ENCODE measurements around the gene MPPED1.

MPPED1 gene

GRCh38 chr22:43393132-43393843 is 18.5 kb upstream of the MPPED1 start:
- DNase-seq = no peak

DNA sequence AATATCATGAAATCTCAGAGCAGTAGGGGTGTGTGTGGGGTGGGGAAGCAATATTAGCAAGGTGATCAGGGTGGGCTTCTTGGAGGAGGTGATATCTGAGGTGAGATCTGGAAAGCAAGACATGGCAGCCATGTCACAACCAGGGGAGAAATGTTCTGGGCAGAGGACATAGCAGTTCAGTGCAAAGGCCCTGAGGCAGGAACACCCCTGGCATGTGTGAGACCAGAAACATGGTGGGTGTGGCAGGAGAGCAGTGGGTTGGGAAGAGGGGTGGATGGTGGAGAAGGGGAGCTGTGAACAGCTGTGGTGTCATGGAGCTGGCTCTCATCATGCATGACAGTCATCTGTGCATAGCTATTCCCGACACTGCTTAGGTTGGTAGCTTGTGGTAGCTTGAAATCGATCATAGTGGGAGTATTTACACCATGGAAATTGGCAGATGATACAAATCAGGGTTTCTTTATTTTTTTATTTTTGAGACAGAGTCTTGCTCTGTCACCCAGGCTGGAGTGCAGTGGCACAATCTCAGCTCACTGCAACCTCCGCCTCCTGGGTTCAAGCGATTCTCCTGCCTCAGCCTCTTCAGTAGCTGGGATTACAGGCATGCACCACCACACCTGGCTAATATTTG is 17.9 kb upstream of the MPPED1 start:
- no peak for DNase-seq

- no peak for DNase-seq
Observed at GRCh38 chr22:43395086-43395695, 16.6 kb upstream of the MPPED1 start.

DNA sequence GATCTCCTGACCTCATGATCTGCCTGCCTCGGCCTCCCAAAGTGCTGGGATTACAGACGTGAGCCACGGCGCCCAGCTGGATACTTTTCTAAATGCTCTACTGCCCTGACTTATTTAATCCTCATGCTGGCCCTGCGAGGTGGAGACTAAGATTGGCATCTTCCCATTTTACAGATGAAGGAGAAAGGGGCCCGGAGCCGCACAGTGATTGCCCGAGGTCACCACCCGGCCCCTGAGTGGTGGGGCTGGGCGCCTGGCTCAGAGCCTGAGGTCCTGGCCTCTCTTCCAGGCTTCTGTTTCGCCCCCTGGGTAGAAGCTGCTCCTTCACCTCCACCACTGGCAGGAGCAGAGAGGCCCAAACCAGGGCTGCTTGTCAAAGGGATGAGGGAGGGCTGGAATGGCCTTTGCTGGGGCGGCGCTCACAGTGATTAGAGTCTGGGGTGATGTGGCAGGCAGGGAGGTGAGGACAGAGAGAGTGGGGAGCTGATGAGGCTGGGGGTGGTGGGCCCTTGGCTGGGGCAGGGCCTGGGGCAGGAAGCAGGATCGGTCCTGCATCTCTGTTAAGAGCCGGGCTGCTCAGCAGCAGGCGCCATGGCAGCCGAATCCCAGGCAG is 15.4 kb upstream of the MPPED1 start:
- DNase-seq = no peak

DNA sequence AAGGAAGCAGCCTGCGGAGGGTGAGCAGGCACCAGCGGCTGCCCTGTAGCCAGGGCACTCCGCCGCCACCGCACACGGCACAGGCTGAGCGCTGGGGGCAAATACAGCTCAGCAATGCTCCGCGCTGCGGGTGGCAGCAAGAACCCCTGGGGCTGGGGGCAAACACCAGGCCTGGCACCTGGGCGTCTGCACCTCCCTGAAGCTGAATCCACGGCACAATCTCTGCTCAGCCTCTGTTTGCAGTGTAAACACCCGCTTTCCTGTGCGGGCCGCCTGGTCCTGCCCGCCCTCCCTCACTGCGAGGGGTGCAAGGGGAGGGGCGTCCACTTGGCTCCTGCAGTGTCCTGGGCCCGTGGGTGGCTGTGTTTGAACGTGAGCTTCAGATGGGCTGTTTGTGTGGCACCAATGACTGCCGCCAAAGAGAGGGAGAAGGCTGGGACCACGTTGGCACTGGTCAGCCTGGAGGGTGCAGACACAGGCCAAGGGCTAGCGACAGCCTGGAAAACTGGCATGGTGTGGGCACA is 14.8 kb upstream of the MPPED1 start:
- DNase-seq = no peak

GRCh38 chr22:43397766-43398165 is 14.0 kb upstream of the MPPED1 start:
- DNase-seq = no peak

DNA sequence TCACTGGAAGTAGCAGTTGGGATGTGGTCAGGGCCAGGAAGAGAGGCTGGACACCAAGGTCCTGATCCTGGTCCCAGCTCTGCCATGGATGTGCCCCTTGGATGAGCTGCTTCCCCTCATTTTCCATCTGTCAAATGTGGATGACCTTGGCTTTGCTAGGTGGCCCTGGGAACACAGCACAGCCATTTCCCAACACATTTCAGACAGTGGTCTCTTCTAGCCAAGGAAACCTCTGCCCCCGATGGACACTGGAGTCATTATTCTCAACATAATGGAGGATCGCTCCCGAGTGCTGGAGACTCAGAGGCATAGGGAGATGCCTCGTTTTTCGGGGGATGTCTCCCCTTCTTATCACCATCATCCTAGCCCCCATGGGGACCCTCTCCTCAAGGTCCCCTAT is 13.6 kb upstream of the MPPED1 start:
- no peak for DNase-seq

GRCh38 chr22:43398910-43399309 is 12.9 kb upstream of the MPPED1 start:
- no peak for DNase-seq

- no peak for DNase-seq
Observed at GRCh38 chr22:43399338-43399979, 12.4 kb upstream of the MPPED1 start.

DNA sequence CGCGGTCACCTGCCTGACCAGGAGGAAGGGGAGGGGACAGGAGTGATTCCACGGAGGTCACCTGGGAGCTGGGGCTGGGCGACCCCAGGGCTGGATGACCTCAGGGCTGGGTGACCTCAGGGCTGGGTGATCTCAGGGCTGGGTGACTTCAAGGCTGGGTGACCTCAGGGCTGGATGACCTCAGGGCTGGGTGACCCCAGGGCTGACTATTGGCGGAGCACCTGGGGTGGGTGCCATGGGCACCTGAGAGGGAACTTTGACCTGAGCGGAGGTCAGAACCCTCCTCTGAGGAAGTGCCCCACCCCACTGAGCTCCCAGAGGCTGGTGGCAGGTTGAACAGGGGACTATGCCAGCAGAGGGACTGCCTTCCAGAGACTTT is 11.8 kb upstream of the MPPED1 start:
- DNase-seq = no peak

- no peak for DNase-seq
Observed at GRCh38 chr22:43400449-43400848, 11.4 kb upstream of the MPPED1 start.

DNA sequence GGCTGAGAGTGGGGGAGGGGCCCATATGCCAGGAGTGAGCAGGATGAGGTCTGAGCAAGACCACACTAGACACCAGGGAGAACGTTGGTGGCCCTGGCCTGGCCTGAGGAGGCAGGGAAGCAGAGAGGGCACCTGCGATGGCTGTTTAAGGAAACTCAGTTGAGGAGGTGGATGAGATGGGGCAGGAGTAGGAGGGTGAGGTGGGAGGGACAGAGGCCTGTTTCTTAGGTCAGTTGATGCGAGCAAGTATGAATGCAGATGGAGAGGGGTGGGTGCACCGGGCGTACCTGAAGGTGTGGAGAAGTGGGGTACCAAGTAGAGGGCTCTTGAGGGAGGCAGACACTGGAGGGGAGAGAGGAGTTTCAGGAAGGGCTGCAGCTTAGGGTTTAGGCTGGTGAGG is 10.6 kb upstream of the MPPED1 start:
- no peak for DNase-seq

DNA sequence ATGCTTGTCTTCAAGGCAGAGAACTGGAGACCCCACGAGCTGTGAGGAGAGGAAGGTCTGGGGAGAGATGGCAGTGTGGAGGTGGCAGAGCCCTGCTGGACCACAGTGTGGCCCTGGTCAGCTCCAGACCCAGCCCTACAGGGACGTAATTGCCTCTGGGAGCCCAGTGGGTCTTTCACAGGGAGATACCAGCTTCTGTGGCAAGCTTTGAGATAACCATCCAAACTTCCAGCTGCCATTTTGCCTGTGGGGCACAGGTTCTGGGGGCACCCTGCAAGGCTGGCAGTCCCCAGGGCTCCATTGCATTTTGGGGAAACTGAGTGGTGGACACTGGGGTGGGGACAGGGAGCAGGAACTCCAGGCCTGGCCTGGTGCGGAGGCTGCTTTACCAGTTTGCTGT is 10.2 kb upstream of the MPPED1 start:
- no peak for DNase-seq

- DNase-seq = no peak
Observed at GRCh38 chr22:43402128-43402527, 9.7 kb upstream of the MPPED1 start.

DNA sequence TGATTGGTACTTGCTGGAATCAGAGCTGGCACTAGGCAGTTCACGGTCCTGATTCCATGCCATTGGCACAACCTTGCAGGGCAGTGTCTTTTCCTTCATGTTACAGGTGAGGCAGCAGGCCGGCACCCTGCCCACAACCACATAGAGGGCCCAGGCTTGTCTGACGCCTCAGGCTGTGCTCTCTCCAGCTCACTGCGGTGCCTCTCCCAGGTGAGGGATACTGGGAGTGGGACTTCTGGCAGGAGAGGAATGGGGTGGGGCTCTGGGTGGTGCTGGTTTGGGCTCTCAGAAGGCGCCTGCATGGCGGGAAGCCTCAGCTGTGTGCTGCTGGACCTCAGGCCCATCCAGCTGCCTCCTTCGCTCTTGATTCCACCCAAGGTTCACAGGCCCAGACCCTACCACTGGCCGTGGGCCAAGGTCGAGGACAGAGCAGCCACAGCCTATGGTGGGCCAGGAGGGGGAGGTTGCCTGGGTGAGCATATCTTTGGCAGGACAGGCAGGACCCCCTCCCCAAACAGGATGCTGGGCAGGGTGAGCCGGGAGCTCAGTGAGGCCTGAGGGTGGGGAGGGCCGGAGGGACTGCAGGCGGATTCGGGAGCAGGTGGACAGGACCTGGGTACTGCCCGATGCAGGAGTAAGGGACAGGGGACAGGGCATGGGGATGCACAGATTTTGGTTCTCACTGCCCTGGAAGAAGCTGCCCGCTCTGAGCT is 7.0 kb upstream of the MPPED1 start:
- DNase-seq = no peak

GRCh38 chr22:43406186-43406790 is 5.5 kb upstream of the MPPED1 start:
- no peak for DNase-seq

GRCh38 chr22:43407591-43407990 is 4.2 kb upstream of the MPPED1 start:
- DNase-seq = no peak

- DNase-seq = no peak
Observed at GRCh38 chr22:43408009-43408408, 3.8 kb upstream of the MPPED1 start.

DNA sequence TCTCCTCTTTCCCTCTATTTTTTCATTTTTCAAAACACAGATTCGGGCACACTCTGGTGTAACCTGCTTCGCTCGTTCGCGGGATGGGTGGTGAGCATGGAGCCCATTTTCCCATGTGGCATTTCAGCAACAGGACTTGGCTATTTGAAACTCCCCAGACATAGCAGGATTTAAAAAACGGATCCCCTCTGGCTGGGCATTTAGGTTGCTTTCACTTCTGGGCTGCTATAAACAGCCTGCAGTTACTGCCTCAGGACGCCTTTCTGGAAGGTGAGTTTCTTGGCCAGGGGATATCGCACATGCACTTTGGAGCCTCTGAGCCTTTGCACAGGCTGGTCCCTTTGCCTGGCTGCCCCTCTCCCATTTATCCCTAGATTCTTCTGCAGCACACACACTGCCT is 2.8 kb upstream of the MPPED1 start:
- DNase-seq = no peak

GRCh38 chr22:43409800-43410199 is 2.0 kb upstream of the MPPED1 start:
- DNase-seq = no peak

DNA sequence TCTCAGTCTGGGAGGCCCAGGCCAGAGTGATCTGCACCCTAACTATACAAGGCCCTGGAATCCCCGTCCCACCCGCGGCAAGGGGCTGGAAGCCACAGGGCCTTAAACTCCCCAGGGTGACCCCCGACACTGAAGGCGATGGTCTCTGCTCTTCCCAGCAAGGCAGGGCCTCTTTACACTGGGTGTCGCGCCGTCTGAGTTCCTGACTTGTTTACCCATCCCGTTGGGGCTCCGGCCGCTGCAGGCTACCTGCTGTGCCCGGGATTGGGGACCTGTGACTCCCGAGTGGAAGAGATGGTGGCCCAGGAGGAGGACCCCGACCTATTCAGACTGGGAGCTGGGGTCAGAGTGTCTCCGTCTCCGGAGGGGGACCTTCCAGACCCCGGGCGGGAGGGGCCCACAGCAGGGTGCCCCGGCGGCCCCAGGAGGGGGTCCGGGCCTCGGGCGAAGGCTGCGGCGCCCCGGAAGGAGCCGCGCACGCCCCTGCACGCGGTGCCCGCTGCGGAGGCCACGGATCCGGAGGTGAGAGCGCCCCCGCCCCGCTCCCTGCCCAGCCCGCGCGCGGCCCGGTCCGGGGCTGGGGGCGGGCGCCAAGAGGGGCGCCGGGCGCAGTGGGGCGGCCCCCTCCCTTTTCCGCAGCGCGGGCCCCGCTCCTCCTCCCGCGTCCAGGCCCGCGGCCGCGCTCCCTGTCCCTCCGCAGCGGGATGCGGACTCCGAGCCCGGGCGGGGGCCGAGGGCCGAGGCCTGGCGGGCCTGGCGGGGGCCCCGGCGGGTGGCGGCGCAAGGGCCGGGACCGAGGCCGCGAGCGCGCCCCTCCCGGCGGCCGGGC is 560 bp upstream of the MPPED1 start:
- DNase-seq = no peak

Data from NCI-H510A (cell line).